ENCODE results near the gene TXK.

DNA sequence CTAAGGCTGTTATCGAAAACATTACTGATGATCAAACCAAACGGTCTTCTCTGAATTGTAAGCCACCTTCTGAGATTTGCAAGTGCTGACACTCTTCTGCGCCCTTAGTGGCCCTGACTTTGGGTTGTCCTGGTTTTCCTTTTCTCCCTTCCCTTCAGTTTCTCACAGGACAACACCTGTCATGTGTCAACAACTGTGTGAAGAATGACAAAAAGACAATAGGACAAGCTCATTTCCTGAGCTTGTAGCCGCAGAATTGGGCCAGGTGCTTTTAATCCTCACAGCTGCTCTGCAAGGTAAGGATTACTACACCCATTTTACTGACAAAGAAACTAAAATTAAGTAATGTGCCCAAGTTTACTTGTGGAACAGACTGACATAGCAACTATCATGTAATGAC, 44.9 kb upstream of the TXK start:
- TF ChIP-seq POLR2AphosphoS5 (IDR thresholded peaks at IDR 0.05; ENCODE audit: low read depth), result no peak
- TF ChIP-seq, protein P1, sequence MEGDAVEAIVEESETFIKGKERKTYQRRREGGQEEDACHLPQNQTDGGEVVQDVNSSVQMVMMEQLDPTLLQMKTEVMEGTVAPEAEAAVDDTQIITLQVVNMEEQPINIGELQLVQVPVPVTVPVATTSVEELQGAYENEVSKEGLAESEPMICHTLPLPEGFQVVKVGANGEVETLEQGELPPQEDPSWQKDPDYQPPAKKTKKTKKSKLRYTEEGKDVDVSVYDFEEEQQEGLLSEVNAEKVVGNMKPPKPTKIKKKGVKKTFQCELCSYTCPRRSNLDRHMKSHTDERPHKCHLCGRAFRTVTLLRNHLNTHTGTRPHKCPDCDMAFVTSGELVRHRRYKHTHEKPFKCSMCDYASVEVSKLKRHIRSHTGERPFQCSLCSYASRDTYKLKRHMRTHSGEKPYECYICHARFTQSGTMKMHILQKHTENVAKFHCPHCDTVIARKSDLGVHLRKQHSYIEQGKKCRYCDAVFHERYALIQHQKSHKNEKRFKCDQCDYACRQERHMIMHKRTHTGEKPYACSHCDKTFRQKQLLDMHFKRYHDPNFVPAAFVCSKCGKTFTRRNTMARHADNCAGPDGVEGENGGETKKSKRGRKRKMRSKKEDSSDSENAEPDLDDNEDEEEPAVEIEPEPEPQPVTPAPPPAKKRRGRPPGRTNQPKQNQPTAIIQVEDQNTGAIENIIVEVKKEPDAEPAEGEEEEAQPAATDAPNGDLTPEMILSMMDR (conservative IDR thresholded peaks at IDR 0.05; ENCODE audit: low read depth in 2 of 2), result no peak
- no peak for TF ChIP-seq EZH2 (IDR thresholded peaks at IDR 0.05; ENCODE audit: low read depth, unreplicated experiment)
- TF ChIP-seq, protein P2, sequence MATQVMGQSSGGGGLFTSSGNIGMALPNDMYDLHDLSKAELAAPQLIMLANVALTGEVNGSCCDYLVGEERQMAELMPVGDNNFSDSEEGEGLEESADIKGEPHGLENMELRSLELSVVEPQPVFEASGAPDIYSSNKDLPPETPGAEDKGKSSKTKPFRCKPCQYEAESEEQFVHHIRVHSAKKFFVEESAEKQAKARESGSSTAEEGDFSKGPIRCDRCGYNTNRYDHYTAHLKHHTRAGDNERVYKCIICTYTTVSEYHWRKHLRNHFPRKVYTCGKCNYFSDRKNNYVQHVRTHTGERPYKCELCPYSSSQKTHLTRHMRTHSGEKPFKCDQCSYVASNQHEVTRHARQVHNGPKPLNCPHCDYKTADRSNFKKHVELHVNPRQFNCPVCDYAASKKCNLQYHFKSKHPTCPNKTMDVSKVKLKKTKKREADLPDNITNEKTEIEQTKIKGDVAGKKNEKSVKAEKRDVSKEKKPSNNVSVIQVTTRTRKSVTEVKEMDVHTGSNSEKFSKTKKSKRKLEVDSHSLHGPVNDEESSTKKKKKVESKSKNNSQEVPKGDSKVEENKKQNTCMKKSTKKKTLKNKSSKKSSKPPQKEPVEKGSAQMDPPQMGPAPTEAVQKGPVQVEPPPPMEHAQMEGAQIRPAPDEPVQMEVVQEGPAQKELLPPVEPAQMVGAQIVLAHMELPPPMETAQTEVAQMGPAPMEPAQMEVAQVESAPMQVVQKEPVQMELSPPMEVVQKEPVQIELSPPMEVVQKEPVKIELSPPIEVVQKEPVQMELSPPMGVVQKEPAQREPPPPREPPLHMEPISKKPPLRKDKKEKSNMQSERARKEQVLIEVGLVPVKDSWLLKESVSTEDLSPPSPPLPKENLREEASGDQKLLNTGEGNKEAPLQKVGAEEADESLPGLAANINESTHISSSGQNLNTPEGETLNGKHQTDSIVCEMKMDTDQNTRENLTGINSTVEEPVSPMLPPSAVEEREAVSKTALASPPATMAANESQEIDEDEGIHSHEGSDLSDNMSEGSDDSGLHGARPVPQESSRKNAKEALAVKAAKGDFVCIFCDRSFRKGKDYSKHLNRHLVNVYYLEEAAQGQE (IDR thresholded peaks at IDR 0.05; ENCODE audit: unreplicated experiment), result no peak
- TF ChIP-seq CREB1 (CRISPR knock-in tag; IDR thresholded peaks at IDR 0.05; ENCODE audit: low read depth), result no peak
- no peak for TF ChIP-seq JUNB (IDR thresholded peaks at IDR 0.05; ENCODE audit: unreplicated experiment)
- no peak for TF ChIP-seq NANOG (IDR thresholded peaks at IDR 0.05; ENCODE audit: borderline replicate concordance)
- no peak for TF ChIP-seq STAT1 (IDR thresholded peaks at IDR 0.05; ENCODE audit: unreplicated experiment)

All from GM23338 (cell line).